LNCAP (cell line): ENCODE results near the gene ANKDD1B.

Experiments
- CTCF ChIP-seq: fragments of 450-650 bp; IDR thresholded peaks from 2 replicates; pipeline ENCODE4 v1.5.1; 2017; ENCODE audit warnings: mild to moderate bottlenecking

The ANKDD1B gene

GRCh38 chr5:75707911-75708509, 96.8 kb downstream of the ANKDD1B start:
- no peak for TF ChIP-seq CTCF

- TF ChIP-seq CTCF = no peak
Observed at GRCh38 chr5:75710637-75711036, 99.4 kb downstream of the ANKDD1B start.

GRCh38 chr5:75711151-75711550, 99.9 kb downstream of the ANKDD1B start:
- TF ChIP-seq CTCF = no peak

- TF ChIP-seq CTCF = no peak
Observed at GRCh38 chr5:75712091-75712490, 100.8 kb downstream of the ANKDD1B start.

- no peak for TF ChIP-seq CTCF
Observed at GRCh38 chr5:75716715-75717081, 105.4 kb downstream of the ANKDD1B start.

- TF ChIP-seq CTCF = no peak
Observed at GRCh38 chr5:75717082-75717922, 106.0 kb downstream of the ANKDD1B start, which contains the start of gene POC5. POC5 (minus strand) TSS chr5:75717437; CDS start chr5:75712937, 4,500 bp downstream.

- TF ChIP-seq CTCF = no peak
Observed at GRCh38 chr5:75720882-75721281, 109.6 kb downstream of the ANKDD1B start.
